Measurements from ENCODE around the gene TRMT44.

TRMT44 gene

GRCh38 chr4:8495803-8496202 is 55.2 kb downstream of the TRMT44 start:
- ChIA-PET CTCF (no interaction called here), POLR2A (no interaction called here)
- no peak for DNase-seq
- no peaks in the 10 kb centered on the region for H3K27me3 ChIP-seq (replicated peaks in 2 of 5; ENCODE audit: control insufficient read depth in 4 of 5, insufficient read depth in 5 of 5, low read length in 4 of 5)
- peaks cover 0 to 4% (median 2%) of the 10 kb centered on the region in 5 experiments for H3K9me3 ChIP-seq (ENCODE audit: control extremely low read depth in 1 of 5, control insufficient read depth in 4 of 5, insufficient read depth in 2 of 5, low read depth in 1 of 5, low read length in 4 of 5)
- no peaks in the 10 kb centered on the region for H3K36me3 ChIP-seq (ENCODE audit: control insufficient read depth in 4 of 4, insufficient read depth in 4 of 4, low read length in 3 of 4)
- H3K4me1 ChIP-seq (ENCODE audit: control extremely low read depth in 1 of 4, control insufficient read depth in 4 of 4, insufficient read depth in 4 of 4, low read length in 3 of 4) = no peaks in the 10 kb centered on the region
- WGBS (ENCODE audit: insufficient coverage) = 100% methylated on average over 2 of the region's 3 CpGs
- no peak overlapping the region for H3K27ac ChIP-seq (ENCODE audit: insufficient read depth in 1 of 2, low read depth in 1 of 2, low read length in 2 of 2, poor library complexity in 1 of 2, severe bottlenecking in 2 of 2)
- H3K4me3 ChIP-seq (ENCODE audit: control insufficient read depth in 1 of 7, extremely low read depth in 1 of 7, insufficient read depth in 4 of 7, low read depth in 2 of 7, low read length in 6 of 7) = no peak overlapping the region

DNA sequence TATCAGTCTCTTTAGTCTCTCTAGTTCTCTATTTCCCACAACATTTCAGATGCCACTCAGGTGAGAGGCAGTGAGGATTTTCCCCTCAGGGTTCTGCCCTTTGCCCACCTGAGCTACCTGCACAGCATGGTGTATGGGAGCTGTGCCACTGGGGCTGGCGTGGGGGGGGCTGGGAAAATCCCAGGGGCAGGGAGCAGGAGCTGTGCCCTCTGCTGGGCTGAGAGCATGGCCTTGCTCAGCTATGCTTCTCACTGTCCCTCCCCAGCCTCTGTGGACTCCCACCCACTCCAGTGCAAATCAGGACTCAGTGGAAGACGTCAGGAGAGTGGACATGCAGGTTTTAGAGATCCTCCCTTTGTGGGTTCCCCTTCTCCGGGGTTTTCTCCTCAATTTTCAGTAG is 57.2 kb downstream of the TRMT44 start:
- Histone ChIP-seq H3K27ac (ENCODE audit: insufficient read depth in 1 of 2, low read depth in 1 of 2, low read length in 2 of 2, poor library complexity in 1 of 2, severe bottlenecking in 2 of 2) (no peak overlapping the region), H3K36me3 (ENCODE audit: control insufficient read depth in 4 of 4, insufficient read depth in 4 of 4, low read length in 3 of 4) (no peaks in the 10 kb centered on the region), H3K4me1 (ENCODE audit: control extremely low read depth in 1 of 4, control insufficient read depth in 4 of 4, insufficient read depth in 4 of 4, low read length in 3 of 4) (no peaks in the 10 kb centered on the region), H3K4me3 (ENCODE audit: control insufficient read depth in 1 of 7, extremely low read depth in 1 of 7, insufficient read depth in 4 of 7, low read depth in 2 of 7, low read length in 6 of 7) (no peak overlapping the region), H3K27me3 (replicated peaks in 2 of 5; ENCODE audit: control insufficient read depth in 4 of 5, insufficient read depth in 5 of 5, low read length in 4 of 5) (peaks cover 0 to 2% (median 0%) of the 10 kb centered on the region in 5 experiments), H3K9me3 (ENCODE audit: control extremely low read depth in 1 of 5, control insufficient read depth in 4 of 5, insufficient read depth in 2 of 5, low read depth in 1 of 5, low read length in 4 of 5) (peaks cover 0 to 4% (median 2%) of the 10 kb centered on the region in 5 experiments)
- no peak for DNase-seq
- ChIA-PET POLR2A (no interaction called here), CTCF (interaction anchor here (0.7 kb wide), 1 partner anchor 14 kb away, joined by 3 read pairs; no protein-coding TSS in a partner anchor)
- WGBS (ENCODE audit: insufficient coverage) = 100% methylated on average over 2 of the region's 3 CpGs

- POLR2A ChIA-PET = no interaction called here
- Histone ChIP-seq H3K36me3 (ENCODE audit: control insufficient read depth in 4 of 4, insufficient read depth in 4 of 4, low read length in 3 of 4) (no peaks in the 10 kb centered on the region), H3K9me3 (ENCODE audit: control extremely low read depth in 1 of 5, control insufficient read depth in 4 of 5, insufficient read depth in 2 of 5, low read depth in 1 of 5, low read length in 4 of 5) (peaks cover 0 to 4% (median 2%) of the 10 kb centered on the region in 5 experiments), H3K4me1 (ENCODE audit: control extremely low read depth in 1 of 4, control insufficient read depth in 4 of 4, insufficient read depth in 4 of 4, low read length in 3 of 4) (no peaks in the 10 kb centered on the region), H3K27me3 (replicated peaks in 2 of 5; ENCODE audit: control insufficient read depth in 4 of 5, insufficient read depth in 5 of 5, low read length in 4 of 5) (peaks cover 0 to 2% (median 0%) of the 10 kb centered on the region in 5 experiments), H3K4me3 (ENCODE audit: control insufficient read depth in 1 of 7, extremely low read depth in 1 of 7, insufficient read depth in 4 of 7, low read depth in 2 of 7, low read length in 6 of 7) (no peak overlapping the region), H3K27ac (ENCODE audit: insufficient read depth in 1 of 2, low read depth in 1 of 2, low read length in 2 of 2, poor library complexity in 1 of 2, severe bottlenecking in 2 of 2) (no peak overlapping the region)
- CTCF ChIA-PET = no interaction called here
- no peak for DNase-seq
- 94% methylated on average over 7 of the region's 7 CpGs for WGBS (ENCODE audit: insufficient coverage)
Measured at GRCh38 chr4:8500966-8501365, 60.4 kb downstream of the TRMT44 start.

- CTCF ChIA-PET = no interaction called here
- POLR2A ChIA-PET = no interaction called here
- no peak for DNase-seq
- Histone ChIP-seq H3K9me3 (ENCODE audit: control extremely low read depth in 1 of 5, control insufficient read depth in 4 of 5, insufficient read depth in 2 of 5, low read depth in 1 of 5, low read length in 4 of 5) (peaks cover 0 to 4% (median 2%) of the 10 kb centered on the region in 5 experiments), H3K27ac (ENCODE audit: insufficient read depth in 1 of 2, low read depth in 1 of 2, low read length in 2 of 2, poor library complexity in 1 of 2, severe bottlenecking in 2 of 2) (no peak overlapping the region), H3K4me3 (ENCODE audit: control insufficient read depth in 1 of 7, extremely low read depth in 1 of 7, insufficient read depth in 4 of 7, low read depth in 2 of 7, low read length in 6 of 7) (no peak overlapping the region), H3K27me3 (replicated peaks in 2 of 5; ENCODE audit: control insufficient read depth in 4 of 5, insufficient read depth in 5 of 5, low read length in 4 of 5) (peaks cover 0 to 2% (median 0%) of the 10 kb centered on the region in 5 experiments), H3K4me1 (ENCODE audit: control extremely low read depth in 1 of 4, control insufficient read depth in 4 of 4, insufficient read depth in 4 of 4, low read length in 3 of 4) (no peaks in the 10 kb centered on the region), H3K36me3 (ENCODE audit: control insufficient read depth in 4 of 4, insufficient read depth in 4 of 4, low read length in 3 of 4) (no peaks in the 10 kb centered on the region)
- WGBS (ENCODE audit: insufficient coverage) = 95% methylated on average over 3 of the region's 5 CpGs
Measured at GRCh38 chr4:8501781-8502180, 61.2 kb downstream of the TRMT44 start.

DNA sequence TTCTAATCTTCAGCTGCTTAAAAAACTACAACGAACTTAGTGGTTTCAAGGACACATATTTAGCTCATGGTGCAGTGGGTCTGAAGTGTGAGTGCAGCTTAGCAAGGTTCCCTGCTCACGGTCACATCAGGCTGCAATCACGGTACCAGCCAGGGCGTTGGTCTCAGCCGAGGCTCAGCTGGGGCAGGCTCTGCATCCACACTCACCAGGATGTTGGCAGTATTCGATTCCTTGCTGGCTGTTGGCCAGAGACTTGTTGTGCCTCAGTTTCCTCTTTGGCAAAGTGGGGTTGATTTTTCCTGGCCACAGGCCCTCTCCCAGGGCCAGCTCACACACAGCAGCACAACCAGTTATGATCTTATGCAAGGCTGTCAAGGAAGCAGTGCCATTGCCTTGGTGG is 61.8 kb downstream of the TRMT44 start:
- Histone ChIP-seq H3K36me3 (ENCODE audit: control insufficient read depth in 4 of 4, insufficient read depth in 4 of 4, low read length in 3 of 4) (no peaks in the 10 kb centered on the region), H3K9me3 (ENCODE audit: control extremely low read depth in 1 of 5, control insufficient read depth in 4 of 5, insufficient read depth in 2 of 5, low read depth in 1 of 5, low read length in 4 of 5) (peaks cover 0 to 4% (median 0%) of the 10 kb centered on the region in 5 experiments), H3K4me3 (ENCODE audit: control insufficient read depth in 1 of 7, extremely low read depth in 1 of 7, insufficient read depth in 4 of 7, low read depth in 2 of 7, low read length in 6 of 7) (no peak overlapping the region), H3K4me1 (ENCODE audit: control extremely low read depth in 1 of 4, control insufficient read depth in 4 of 4, insufficient read depth in 4 of 4, low read length in 3 of 4) (no peaks in the 10 kb centered on the region), H3K27ac (ENCODE audit: insufficient read depth in 1 of 2, low read depth in 1 of 2, low read length in 2 of 2, poor library complexity in 1 of 2, severe bottlenecking in 2 of 2) (no peak overlapping the region), H3K27me3 (replicated peaks in 2 of 5; ENCODE audit: control insufficient read depth in 4 of 5, insufficient read depth in 5 of 5, low read length in 4 of 5) (peaks cover 0 to 4% (median 0%) of the 10 kb centered on the region in 5 experiments)
- ChIA-PET CTCF (no interaction called here), POLR2A (no interaction called here)
- WGBS (ENCODE audit: insufficient coverage) = 97% methylated on average over 6 of the region's 6 CpGs
- no peak for DNase-seq

DNA sequence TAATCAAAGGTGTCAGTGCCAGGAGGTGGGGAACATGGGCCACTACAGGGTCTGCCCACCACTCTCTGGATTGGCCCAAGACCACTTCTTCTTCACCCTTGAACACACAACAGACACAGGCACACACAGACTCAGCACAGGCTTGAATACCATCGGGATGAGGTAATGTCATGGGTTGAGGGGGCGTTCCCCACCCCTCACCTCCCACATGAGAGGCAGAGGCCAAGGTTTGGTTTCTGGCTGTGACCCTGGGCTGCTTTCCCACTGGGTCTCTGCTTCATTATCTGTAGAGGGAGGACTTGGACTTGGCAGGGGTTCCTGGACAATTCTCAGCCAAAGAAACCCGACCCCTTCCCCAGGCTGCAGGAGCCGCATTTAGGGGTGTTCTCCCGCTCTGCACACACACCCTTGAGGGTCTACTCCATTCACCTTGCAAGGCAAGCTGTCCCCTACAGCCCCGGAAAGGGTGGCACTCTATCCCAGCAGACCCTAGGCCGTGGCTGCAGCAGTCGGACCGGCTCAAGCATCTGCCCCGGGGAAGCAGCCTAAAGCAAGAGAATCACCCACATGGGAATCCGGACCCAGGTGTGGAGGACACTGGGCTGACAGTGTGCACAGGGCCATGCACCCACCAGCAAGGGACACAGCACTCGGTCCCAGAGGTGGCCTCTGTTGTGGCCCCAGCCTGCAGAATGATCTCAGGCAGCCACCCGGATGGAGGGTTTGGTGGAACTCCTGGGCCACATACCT is 62.4 kb downstream of the TRMT44 start:
- Histone ChIP-seq H3K36me3 (ENCODE audit: control insufficient read depth in 4 of 4, insufficient read depth in 4 of 4, low read length in 3 of 4) (no peaks in the 10 kb centered on the region), H3K27ac (ENCODE audit: insufficient read depth in 1 of 2, low read depth in 1 of 2, low read length in 2 of 2, poor library complexity in 1 of 2, severe bottlenecking in 2 of 2) (no peak overlapping the region), H3K4me1 (ENCODE audit: control extremely low read depth in 1 of 4, control insufficient read depth in 4 of 4, insufficient read depth in 4 of 4, low read length in 3 of 4) (no peaks in the 10 kb centered on the region), H3K9me3 (ENCODE audit: control extremely low read depth in 1 of 5, control insufficient read depth in 4 of 5, insufficient read depth in 2 of 5, low read depth in 1 of 5, low read length in 4 of 5) (peaks cover 0 to 2% (median 0%) of the 10 kb centered on the region in 5 experiments), H3K4me3 (ENCODE audit: control insufficient read depth in 1 of 7, extremely low read depth in 1 of 7, insufficient read depth in 4 of 7, low read depth in 2 of 7, low read length in 6 of 7) (no peak overlapping the region), H3K27me3 (replicated peaks in 2 of 5; ENCODE audit: control insufficient read depth in 4 of 5, insufficient read depth in 5 of 5, low read length in 4 of 5) (peaks cover 0 to 4% (median 0%) of the 10 kb centered on the region in 5 experiments)
- POLR2A ChIA-PET = no interaction called here
- 94% methylated on average over 11 of the region's 13 CpGs for WGBS (ENCODE audit: insufficient coverage)
- DNase-seq = no peak
- CTCF ChIA-PET = no interaction called here

DNA sequence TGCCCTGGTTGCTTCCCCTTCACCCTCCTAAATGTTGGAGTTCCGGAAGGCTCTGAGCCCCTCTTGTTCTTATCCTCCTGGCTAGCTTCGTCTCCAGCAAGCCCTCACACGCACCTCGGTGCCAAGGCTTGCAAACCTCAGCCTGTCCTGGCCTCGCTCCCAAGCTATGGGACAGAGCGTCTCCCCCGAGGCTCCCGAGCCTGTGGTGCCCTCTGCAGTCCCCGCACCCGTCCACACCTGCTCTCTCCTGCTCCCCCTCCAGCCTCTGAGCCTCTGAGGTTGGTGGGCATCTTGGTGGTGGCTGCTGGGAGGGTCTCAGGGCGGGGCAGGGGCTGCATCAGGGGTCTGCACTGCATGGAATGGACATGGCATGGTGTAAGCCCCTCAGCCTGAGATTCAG is 63.2 kb downstream of the TRMT44 start:
- POLR2A ChIA-PET = no interaction called here
- Histone ChIP-seq H3K27me3 (replicated peaks in 2 of 5; ENCODE audit: control insufficient read depth in 4 of 5, insufficient read depth in 5 of 5, low read length in 4 of 5) (peaks cover 0 to 4% (median 0%) of the 10 kb centered on the region in 5 experiments), H3K4me1 (ENCODE audit: control extremely low read depth in 1 of 4, control insufficient read depth in 4 of 4, insufficient read depth in 4 of 4, low read length in 3 of 4) (no peaks in the 10 kb centered on the region), H3K9me3 (ENCODE audit: control extremely low read depth in 1 of 5, control insufficient read depth in 4 of 5, insufficient read depth in 2 of 5, low read depth in 1 of 5, low read length in 4 of 5) (no peaks in the 10 kb centered on the region), H3K27ac (ENCODE audit: insufficient read depth in 1 of 2, low read depth in 1 of 2, low read length in 2 of 2, poor library complexity in 1 of 2, severe bottlenecking in 2 of 2) (no peak overlapping the region), H3K36me3 (ENCODE audit: control insufficient read depth in 4 of 4, insufficient read depth in 4 of 4, low read length in 3 of 4) (no peaks in the 10 kb centered on the region), H3K4me3 (ENCODE audit: control insufficient read depth in 1 of 7, extremely low read depth in 1 of 7, insufficient read depth in 4 of 7, low read depth in 2 of 7, low read length in 6 of 7) (no peak overlapping the region)
- 81% methylated on average over 9 of the region's 11 CpGs for WGBS (ENCODE audit: insufficient coverage)
- CTCF ChIA-PET = interaction anchor here (0.8 kb wide), 1 partner anchor 13 kb away, joined by 3 read pairs; no protein-coding TSS in a partner anchor
- DNase-seq = no peak
